IMR-90 (cell line): Measurements from ENCODE around the gene PGR. TPM values are rescaled to one million over a fixed set of nuclear protein-coding genes. Genes with fewer than 3 reads are reported as not detected.

ENCODE experiments used
- ATAC-seq: fragments of 200-7000 bp; cut with Tn5 transposase; 2 replicates; pipeline ENCODE4 v1.9.1; 2020; ENCODE audit warnings: low read depth, mild to moderate bottlenecking, moderate library complexity
- BruUV-seq: library from RNA; stranded (reverse); fragments of 400-500 nt; replicated peaks from 2 replicates; lab custom pipeline; 2021; lab: Mats Ljungman, UMichigan
- CTCF ChIA-PET: fragments of 300-600 bp; formaldehyde crosslinking; extraction: SDS; loops from one replicate; lab custom pipeline; 2021; ENCODE audit warnings: antibody characterized with exemption; lab: Yijun Ruan, JAX
- POLR2A ChIA-PET: fragments of 300-600 bp; sonication (Branson Sonifier 250); formaldehyde crosslinking; loops from one replicate; lab custom pipeline; 2022; ENCODE audit warnings: antibody characterized with exemption; ENCODE audit not compliant: unreplicated experiment; lab: Charles Lee
- DNase-seq: peaks from one replicate; pipeline ENCODE4 v3.0.0; 2013
- H2AFZ ChIP-seq: replicated peaks from 2 replicates; pipeline ENCODE3; 2013; ENCODE audit warnings: low read length, mild to moderate bottlenecking; ENCODE audit not compliant: poor library complexity
- H2AK5ac ChIP-seq: 2 replicates; pipeline ENCODE4 v1.6.1; 2013; ENCODE audit warnings: low read depth, low read length, inconsistent platforms
- H2AK9ac ChIP-seq: replicated peaks from 2 replicates; pipeline ENCODE3; 2013; ENCODE audit warnings: mild to moderate bottlenecking, low read depth, low read length, moderate library complexity; ENCODE audit not compliant: poor library complexity
- H2BK120ac ChIP-seq: 2 replicates; pipeline ENCODE4 v1.6.1; 2013; ENCODE audit warnings: low read depth, low read length, inconsistent platforms
- H2BK15ac ChIP-seq: 3 replicates; pipeline ENCODE4 v1.6.1; 2013; ENCODE audit warnings: low read depth, low read length, inconsistent platforms
- H2BK20ac ChIP-seq: 2 replicates; pipeline ENCODE4 v1.6.1; 2013; ENCODE audit warnings: low read depth, mild to moderate bottlenecking, inconsistent platforms, low read length, moderate library complexity
- H2BK5ac ChIP-seq: 2 replicates; pipeline ENCODE4 v1.6.1; 2013; ENCODE audit warnings: mild to moderate bottlenecking, low read depth, low read length, inconsistent platforms; ENCODE audit not compliant: poor library complexity, severe bottlenecking
- H3K14ac ChIP-seq: replicated peaks from 2 replicates; pipeline ENCODE4 v1.6.1; 2013; ENCODE audit warnings: low read depth, low read length, inconsistent platforms
- H3K18ac ChIP-seq: 2 replicates; pipeline ENCODE4 v1.6.1; 2013; ENCODE audit warnings: low read depth, low read length, control low read depth
- H3K23ac ChIP-seq: 2 replicates; pipeline ENCODE4 v1.6.1; 2013; ENCODE audit warnings: low read depth, low read length, inconsistent platforms
- H3K27ac ChIP-seq: 2 replicates; pipeline ENCODE4 v1.5.1; 2013; ENCODE audit warnings: mild to moderate bottlenecking, control low read depth, low read length; ENCODE audit not compliant: insufficient read depth
- H3K27me3 ChIP-seq: 2 replicates; pipeline ENCODE4 v1.6.1; 2013; ENCODE audit warnings: low read length; ENCODE audit not compliant: control insufficient read depth, insufficient read depth
- H3K36me3 ChIP-seq: 2 replicates; pipeline ENCODE4 v1.6.1; 2013; ENCODE audit warnings: low read length, mixed read lengths; ENCODE audit not compliant: control insufficient read depth, insufficient read depth
- H3K4ac ChIP-seq: 2 replicates; pipeline ENCODE4 v1.6.1; 2013; ENCODE audit warnings: low read depth, low read length, inconsistent platforms
- H3K4me1 ChIP-seq: 2 replicates; pipeline ENCODE4 v1.6.1; 2013; ENCODE audit warnings: low read length, mixed read lengths; ENCODE audit not compliant: control insufficient read depth, insufficient read depth
- H3K4me2 ChIP-seq: 2 replicates; pipeline ENCODE4 v1.6.1; 2013; ENCODE audit warnings: low read depth, mild to moderate bottlenecking, control low read depth, low read length, moderate library complexity
- H3K4me3 ChIP-seq: 2 replicates; pipeline ENCODE4 v1.5.1; 2013; ENCODE audit warnings: low read depth, mild to moderate bottlenecking, control low read depth, low read length, moderate library complexity; ENCODE audit not compliant: insufficient read depth
- H3K56ac ChIP-seq: 2 replicates; pipeline ENCODE4 v1.6.1; 2013; ENCODE audit warnings: low read length, inconsistent platforms; ENCODE audit not compliant: insufficient read depth; ENCODE audit errors: extremely low read depth
- H3K79me1 ChIP-seq, 2 experiments: 2 replicates each; pipeline ENCODE4 v1.6.1; 2013; ENCODE audit warnings: low read length in 2 of 2, inconsistent platforms in 1 of 2, low read depth in 1 of 2
- H3K9ac ChIP-seq: 2 replicates; pipeline ENCODE4 v1.6.1; 2013; ENCODE audit warnings: low read depth, low read length, control low read depth
- H3K9me1 ChIP-seq: 2 replicates; pipeline ENCODE4 v1.6.1; 2013; ENCODE audit warnings: low read length, inconsistent platforms; ENCODE audit not compliant: insufficient read depth
- H3K9me3 ChIP-seq: 2 replicates; pipeline ENCODE4 v1.6.1; 2013; ENCODE audit warnings: low read length; ENCODE audit not compliant: control insufficient read depth, insufficient read depth
- H4K20me1 ChIP-seq: 2 replicates; pipeline ENCODE4 v1.6.1; 2013; ENCODE audit warnings: low read length, inconsistent platforms; ENCODE audit not compliant: insufficient read depth
- H4K5ac ChIP-seq: 2 replicates; pipeline ENCODE4 v1.6.1; 2013; ENCODE audit warnings: mild to moderate bottlenecking, low read depth, low read length, control low read depth
- H4K8ac ChIP-seq, 2 experiments: 2 replicates each; pipeline ENCODE4 v1.6.1; 2013; ENCODE audit warnings: low read depth in 2 of 2, low read length in 2 of 2, control low read depth in 1 of 2, inconsistent platforms in 1 of 2
- H4K91ac ChIP-seq: 2 replicates; pipeline ENCODE4 v1.6.1; 2013; ENCODE audit warnings: low read depth, low read length, inconsistent platforms; ENCODE audit not compliant: insufficient read depth
- CHD1 ChIP-seq: IDR thresholded peaks from 2 replicates; pipeline ENCODE4 v1.6.1; 2012; ENCODE audit warnings: low read depth, low read length, improper control_type of control experiment
- WGBS, 2 experiments: methylation state at CpG; one replicate each; pipeline versions ENCODE4 v1.1.5 to v1.1.7; 2013; ENCODE audit warnings: missing lambda C conversion rate in 2 of 2; ENCODE audit not compliant: insufficient read length in 1 of 2; ENCODE audit errors: extremely low coverage in 2 of 2; 5-methylcytosine and 5-hydroxymethylcytosine counted together
- dilution Hi-C: fragments of 300-500 bp; cut with HindIII; formaldehyde crosslinking; loops from one replicate; pipeline ENCODE4 v1.14.3; 2018; ENCODE audit warnings: low sequenced_read_pairs; ENCODE audit not compliant: unreplicated experiment
- in situ Hi-C: fragments of 300-500 bp; cut with MboI; formaldehyde crosslinking; loops from 3 replicates; pipeline ENCODE4 v1.14.3; 2019; ENCODE audit warnings: low sequenced_read_pairs, inconsistent platforms, mixed read lengths
- intact Hi-C: fragments of 100-400 bp; cut with micrococcal nuclease; formaldehyde crosslinking; loops from 2 replicates; pipeline ENCODE4 v1.10.0; 2022
- polyA plus RNA-seq, 3 experiments: library from polyadenylated mRNA; depleted of rRNA; stranded (reverse); fragments of >200 nt; gene quantifications; 2 replicates each; pipeline ENCODE4 v1.2.3, GENCODE V29; 2012; ENCODE audit warnings: low replicate concordance in 1 of 3
- total RNA-seq: library from RNA; depleted of rRNA; stranded (reverse); fragments of >200 nt; gene quantifications from 2 replicates; pipeline ENCODE4 v1.2.3, GENCODE V29; 2012

The PGR gene
- total and polyA plus RNA-seq, 2 of the 4 experiments (the other 2 are of a cell fraction) = under 0.01 TPM; not detected in 1

DNA sequence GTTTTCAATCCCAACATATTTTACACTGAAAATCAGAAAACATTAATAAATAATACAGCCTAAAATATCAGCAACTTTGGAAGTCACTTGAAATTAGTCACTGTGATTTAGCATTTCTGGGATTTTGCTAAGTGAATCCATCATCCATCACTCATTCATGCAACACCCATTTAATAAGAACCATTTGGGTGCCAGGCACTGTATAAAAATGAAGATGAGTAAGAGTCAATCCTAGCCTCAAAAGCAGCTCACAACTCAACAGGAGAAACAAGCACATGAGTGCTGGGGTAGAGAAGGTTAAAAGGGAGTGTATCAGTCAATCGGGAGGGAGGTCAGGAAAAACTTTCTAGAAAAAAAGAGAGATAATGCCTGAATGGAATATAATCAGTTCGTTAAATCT, 77.9 kb downstream of the PGR start:
- H4K91ac ChIP-seq = no peak overlapping the region
- no peak overlapping the region for H2BK120ac ChIP-seq
- H3K4me1 ChIP-seq = no peaks in the 10 kb centered on the region
- DNase-seq = no peak
- no peak for TF ChIP-seq CHD1
- H3K27ac ChIP-seq = no peak overlapping the region
- H2AK9ac ChIP-seq = no peak overlapping the region
- H3K27me3 ChIP-seq = no peaks in the 10 kb centered on the region
- no TSS peak for BruUV-seq
- H3K9me3 ChIP-seq = no peaks in the 10 kb centered on the region
- no peak overlapping the region for H3K23ac ChIP-seq
- H3K79me1 ChIP-seq = no peaks in the 10 kb centered on the region
- POLR2A ChIA-PET = no interaction called here
- H2BK15ac ChIP-seq = no peak overlapping the region
- dilution Hi-C loops (no loop called here), in situ Hi-C loops (no loop called here), intact Hi-C loops (no loop called here)
- H3K4me2 ChIP-seq = no peak overlapping the region
- H4K20me1 ChIP-seq = no peaks in the 10 kb centered on the region
- no peak overlapping the region for H4K5ac ChIP-seq
- no CpG with 5 or more reads among the region's 2 CpGs for WGBS, 2 experiments
- H3K14ac ChIP-seq = no peak overlapping the region
- no peak overlapping the region for H2BK5ac ChIP-seq
- no peak overlapping the region for H3K4ac ChIP-seq
- H2AFZ ChIP-seq = no peak overlapping the region
- no peak overlapping the region for H3K56ac ChIP-seq
- H2AK5ac ChIP-seq = no peak overlapping the region
- H4K8ac ChIP-seq = no peak overlapping the region
- CTCF ChIA-PET = no interaction called here
- H2BK20ac ChIP-seq = no peak overlapping the region
- no peak for ATAC-seq
- H3K9me1 ChIP-seq = no peaks in the 10 kb centered on the region
- no peak overlapping the region for H3K4me3 ChIP-seq
- H3K18ac ChIP-seq = no peak overlapping the region
- no peak overlapping the region for H3K9ac ChIP-seq
- no peaks in the 10 kb centered on the region for H3K36me3 ChIP-seq
